Stimulated activated CD4-positive, alpha-beta T cell treated with anti-CD3 and anti-CD28 coated beads, Interleukin-15, amount 100 ng/mL, for 48 hours (primary cell): Measurements from ENCODE around the gene QPCT.
"Not testable (repeated sequence)": the region's sequence is repeated elsewhere in the genome, so short reads cannot be mapped to it uniquely, and the experiment has no call there.

Source experiments
- DNase-seq, 2 donors: peaks; one replicate each; pipeline ENCODE4 v3.0.0-alpha.2; 2020; ENCODE audit warnings: low read depth in 2 of 2

QPCT gene

DNA sequence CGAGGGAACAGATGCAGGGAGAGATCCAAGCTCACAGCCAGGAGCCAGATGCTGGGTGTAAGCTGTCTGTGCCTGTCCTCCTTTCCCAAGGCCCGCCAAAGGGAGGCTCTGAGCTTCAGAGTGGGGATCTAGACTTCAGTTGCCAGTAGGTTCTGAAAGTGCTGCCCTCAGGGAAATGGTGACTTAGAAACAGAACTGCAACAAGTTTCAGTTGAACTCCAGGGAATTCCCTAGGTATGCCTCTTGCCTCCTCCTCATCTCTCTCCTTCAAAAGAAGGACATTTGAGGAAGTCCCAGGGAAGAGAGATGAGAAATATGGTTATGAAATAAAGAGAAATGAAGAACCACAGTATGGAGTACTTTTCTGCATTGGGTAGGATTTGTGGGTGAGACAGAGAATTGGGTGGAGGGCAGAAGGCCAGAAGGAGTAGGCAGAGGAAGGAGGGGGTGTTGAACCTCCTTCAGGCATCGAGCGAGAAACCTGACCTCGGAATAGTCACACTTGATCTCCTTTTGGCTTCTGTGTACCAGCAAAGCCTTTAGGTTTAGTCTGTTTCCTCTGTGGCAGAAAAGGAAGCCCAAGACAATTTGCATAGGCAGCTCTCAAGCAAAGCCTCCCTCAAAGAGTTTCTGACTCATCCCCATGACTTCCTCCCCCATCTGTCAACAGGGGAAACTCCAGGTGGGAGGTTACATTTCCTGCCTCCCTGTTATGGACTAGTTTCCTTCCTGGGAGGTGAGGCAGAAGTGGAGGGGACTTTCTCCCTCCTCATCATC lies 45.7 kb downstream of the QPCT start:
- peak; percentile 38 to 53 for DNase-seq

DNA sequence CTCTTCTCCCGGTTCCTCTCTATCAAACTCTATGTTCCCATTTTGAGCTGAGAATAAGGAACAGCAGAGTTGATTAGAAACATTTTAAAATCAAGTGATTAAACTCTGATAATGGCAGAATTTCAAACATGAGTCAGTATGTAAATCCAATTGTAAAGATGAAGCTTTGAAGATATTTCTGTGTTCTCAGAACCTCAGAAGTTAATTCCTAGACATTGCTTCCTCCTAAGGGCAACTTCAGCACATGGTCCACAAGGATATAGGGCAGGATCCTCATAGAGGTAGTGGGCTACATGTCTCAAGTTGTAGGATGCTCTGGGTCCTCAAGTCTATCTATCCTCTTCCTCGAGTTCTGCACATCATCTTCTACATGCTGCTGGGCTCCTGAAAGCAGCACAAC lies 46.3 kb downstream of the QPCT start:
- DNase-seq, result no peak

DNA sequence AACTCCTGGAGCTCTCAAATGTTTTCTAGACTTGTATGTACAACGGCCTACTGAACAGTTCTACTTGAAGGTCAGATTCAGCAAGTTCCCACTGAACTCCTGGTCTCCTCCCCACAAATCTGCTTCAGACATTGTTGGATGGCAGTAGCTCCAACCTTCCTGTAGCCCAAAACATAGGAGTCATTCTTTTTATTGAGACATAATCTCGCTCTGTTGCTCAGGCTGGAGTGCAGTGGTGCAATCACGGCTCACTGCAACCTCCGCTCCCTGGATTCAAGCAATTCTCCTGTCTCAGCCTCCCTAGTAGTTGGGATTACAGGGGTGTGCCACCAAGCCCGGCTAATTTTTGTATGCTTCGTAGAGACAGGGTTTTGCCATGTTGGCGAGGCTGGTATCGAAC lies 47.3 kb downstream of the QPCT start:
- no peak for DNase-seq

DNA sequence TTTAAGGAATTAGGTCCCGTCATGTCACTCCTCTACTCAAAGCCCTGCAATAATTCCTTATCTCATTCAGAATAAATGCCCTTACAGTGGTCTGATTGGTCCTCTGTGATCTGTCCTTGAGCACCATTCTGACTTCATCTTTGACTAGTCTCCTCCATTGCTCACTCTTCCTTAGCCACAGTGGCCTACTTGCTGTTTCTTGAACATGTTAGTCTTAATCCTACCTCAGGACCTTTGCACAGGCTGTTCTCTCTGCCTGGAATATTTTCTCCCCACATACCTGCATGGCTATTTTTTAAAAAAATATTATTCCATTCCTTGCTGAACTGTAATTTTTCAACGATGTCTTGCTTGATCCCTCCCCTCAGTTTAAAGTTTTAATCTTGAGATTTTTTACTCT lies 48.0 kb downstream of the QPCT start:
- DNase-seq, result no peak

DNA sequence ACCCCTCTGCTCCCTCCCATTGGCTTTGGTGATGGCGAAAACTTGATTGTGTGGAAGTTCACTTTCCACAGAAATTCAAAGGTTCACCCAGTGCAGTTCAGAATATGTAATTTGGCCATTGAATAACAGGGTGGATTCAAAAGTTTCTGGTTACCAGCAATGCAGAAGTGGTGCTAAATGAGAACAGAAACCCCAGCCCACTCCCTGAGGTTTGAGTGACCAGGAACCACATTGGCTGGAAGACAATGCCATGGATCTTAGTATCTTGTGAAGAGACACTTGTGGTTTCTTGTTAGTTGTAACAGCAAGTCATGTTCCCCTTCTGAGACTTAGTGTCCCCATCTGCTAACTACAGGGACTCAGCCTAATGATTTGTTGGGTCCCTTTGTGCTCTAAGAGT lies 49.8 kb downstream of the QPCT start:
- DNase-seq, result no peak

DNA sequence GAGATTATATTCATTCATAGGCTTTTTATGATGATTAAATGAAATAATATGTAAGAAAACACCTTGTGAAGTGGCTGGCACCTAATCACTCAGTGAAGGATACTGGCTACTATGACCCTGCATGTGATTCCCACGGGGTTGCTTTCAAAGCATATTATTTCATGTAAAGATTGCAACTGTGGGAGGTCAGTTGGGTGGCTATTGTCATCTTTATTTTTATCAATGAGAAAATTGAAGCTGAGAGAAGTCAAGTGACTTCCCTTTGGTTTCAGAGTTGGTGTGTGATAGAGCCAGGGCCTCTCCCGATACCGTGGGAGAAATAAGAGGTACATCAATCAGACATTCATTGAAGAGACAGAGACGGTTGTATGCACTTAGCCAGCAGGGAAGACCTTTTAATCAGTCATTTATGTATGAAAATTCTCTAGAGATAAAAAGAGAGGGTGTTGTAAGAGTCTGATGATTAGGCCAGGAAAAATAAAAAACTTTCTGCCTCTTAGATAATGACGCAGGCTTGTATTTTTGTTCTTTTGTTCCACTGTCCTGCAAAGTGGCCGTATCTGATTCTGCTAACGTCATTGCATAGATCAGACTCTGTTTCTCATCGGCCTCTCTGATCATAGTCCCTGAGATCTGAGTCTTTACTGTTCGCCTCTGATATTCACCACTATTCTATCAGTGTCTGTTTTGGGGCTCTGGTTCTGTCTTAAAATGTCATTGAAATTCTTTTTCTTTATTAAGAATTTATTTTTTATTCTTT lies 50.5 kb downstream of the QPCT start:
- DNase-seq, result no peak

DNA sequence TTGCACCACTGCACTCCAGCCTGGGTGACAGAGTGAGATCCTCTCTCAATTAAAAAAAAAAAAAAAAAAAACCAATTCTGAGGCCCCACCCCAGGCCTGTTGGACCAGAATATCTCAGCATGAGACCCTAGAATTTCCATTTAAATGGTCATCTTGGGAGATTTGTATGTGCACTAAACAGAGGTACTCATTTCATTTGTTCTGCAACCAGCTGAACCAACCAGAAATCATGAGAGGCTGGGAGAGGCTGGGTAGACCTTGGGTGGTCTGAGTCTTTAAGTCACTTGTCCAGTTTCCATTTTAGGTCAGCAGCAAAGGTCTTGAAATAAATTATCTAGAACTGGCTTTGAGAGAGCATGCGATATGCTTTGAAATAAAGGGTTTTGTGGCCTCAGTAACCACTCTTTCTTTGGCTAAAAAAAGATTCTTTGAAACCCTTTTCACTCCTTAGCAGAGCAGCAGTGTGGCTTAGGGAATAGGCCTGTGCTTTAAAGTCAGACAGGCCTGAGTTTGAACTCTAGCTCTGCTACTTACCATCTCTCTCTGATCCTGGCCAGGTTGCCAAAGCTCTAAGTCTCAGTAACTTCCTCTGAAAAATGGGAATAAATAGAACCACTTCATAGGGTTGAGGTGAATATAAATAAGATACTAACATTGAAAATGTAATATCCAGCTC lies 52.6 kb downstream of the QPCT start:
- DNase-seq, result no peak

DNA sequence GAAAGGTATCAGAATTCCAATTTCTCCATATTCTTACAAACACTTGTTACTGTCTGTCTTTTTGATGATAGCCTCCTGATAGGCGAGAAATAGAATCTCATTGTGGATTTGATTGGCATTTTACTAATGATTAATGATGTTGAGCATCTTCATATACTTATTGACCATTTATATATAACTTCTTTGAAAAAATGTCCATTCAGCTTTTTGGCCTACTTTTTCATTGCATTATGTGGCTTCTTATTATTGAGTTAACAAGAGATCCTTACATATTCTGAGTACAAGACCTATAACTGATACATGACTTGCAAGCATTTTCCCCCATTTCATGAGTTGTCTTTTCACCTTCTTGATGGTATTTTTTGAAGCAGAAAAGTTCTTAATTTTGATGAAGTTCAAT lies 54.6 kb downstream of the QPCT start:
- DNase-seq, result no peak

DNA sequence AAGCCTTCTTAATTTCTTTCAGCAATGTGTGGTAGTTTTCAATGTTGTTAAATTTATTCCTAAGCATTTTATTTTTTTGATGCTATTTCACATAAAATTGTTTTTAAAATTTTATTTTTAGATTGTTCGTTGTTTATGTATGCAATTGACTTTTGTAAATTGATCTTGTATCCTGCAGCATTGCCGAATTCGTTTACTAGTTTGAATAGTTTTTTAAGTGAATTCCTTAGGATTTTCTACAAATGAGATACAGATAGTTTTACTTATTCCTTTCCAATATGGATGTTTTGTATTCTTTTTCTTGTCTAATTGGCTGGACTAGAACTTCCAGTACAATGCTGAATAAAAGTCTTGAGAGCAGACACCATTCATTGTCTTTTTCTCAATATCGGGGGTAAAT lies 55.6 kb downstream of the QPCT start:
- no peak for DNase-seq

DNA sequence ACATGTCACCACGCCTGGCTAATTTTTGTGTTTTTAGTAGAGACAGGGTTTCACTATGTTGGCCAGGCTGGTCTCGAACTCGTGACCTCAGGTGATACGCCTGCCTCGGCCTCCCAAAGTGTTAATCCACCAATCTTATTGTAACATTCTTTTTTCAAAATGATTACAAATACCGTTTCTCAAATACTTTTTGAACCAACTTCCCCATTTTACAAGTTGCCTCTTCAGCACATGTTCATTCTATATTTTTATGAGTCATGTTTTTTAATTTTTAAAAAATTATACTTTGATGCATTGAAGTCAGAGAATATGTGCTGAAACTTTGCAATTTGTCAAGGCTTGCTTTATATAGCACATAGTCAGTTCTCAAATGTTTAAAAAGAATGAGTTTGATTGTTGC lies 58.2 kb downstream of the QPCT start:
- DNase-seq, result no peak

DNA sequence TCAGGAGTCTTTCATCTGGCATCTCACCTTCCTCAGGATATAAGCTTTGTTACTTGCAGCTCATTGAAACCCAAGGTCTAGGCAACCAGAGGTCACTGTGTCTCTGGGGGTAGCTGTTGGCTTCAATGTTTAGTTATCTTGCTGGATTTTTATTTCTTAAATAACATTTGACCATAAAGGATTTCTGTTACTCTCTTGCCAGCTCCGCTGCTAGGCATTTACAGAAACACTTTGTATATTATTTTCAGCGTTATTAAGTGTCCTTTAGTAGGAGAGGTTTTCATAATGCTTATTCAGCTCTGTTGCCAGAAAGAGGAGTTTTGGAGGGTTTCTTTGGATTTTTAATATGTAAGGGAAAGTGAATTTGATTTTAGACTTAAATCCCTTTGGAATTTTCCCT lies 61.4 kb downstream of the QPCT start:
- no peak for DNase-seq

DNA sequence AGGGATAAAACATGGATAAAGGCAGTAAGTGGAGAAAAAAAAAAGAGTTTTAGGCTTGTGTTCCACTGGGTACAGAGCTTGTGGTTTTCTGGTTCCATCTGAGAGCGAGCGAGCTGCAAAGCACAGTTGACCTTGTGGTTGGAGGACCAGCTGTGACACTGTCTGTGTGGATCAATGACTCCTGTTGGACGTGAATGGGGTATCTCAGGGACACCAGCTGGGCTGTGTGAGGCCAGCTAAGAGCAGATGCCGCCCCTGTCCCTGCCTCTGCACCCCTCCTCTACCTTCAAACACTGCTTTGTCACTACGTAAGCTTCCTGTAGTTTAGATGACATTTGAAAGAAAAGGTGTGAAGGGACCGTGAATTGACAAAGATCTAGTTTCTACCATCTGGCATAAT lies 67.8 kb downstream of the QPCT start:
- DNase-seq, result no peak

DNA sequence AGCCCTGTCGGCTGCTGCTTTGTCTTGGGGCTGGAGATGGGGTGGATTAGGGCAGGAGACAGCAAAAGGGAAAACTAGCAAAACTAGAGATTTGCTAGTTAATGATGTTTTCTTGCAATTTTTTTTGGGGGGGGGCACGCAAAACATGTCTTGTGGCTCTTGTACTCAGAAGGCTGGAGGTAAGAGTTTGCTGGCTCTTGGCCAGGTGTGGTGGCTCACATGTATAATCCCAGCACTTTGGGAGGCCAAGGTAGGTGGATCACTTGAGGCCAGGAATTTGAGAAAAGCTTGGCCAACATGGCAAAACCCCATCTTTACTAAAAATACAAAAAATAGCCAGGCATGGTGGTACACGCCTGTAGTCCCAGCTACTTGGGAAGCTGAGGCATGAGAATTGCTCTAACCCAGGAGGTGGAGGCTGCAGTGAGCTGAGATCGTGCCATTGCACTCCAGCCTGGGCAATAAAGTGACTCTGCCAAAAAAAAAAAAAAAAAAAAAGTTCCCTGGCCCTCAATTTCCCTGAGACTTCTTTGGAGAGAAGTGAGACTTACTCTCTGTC lies 69.6 kb downstream of the QPCT start:
- DNase-seq, result not testable (repeated sequence)

DNA sequence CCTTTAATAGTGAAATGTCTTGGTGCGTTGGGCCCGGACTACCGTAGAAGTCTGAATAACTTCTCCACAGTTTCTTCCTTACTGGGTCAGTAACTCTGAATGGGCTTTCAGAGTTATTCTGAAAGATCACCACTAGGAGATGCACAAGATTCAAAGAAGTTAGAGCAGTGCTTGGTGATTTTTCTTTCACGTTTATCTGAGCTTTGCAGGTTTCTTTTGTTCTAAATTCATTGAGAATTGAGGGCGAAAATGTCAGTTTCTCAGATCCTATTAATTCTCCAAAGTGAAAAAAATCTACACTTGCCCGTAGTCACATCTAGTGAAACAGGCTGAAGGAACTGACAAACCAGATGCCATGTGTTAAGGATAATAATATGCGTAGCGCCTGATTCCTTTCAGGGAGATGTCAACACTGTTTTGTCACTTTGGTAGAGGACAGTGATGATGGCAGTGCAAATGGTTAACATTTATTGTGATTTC lies 70.1 kb downstream of the QPCT start:
- DNase-seq, result no peak

DNA sequence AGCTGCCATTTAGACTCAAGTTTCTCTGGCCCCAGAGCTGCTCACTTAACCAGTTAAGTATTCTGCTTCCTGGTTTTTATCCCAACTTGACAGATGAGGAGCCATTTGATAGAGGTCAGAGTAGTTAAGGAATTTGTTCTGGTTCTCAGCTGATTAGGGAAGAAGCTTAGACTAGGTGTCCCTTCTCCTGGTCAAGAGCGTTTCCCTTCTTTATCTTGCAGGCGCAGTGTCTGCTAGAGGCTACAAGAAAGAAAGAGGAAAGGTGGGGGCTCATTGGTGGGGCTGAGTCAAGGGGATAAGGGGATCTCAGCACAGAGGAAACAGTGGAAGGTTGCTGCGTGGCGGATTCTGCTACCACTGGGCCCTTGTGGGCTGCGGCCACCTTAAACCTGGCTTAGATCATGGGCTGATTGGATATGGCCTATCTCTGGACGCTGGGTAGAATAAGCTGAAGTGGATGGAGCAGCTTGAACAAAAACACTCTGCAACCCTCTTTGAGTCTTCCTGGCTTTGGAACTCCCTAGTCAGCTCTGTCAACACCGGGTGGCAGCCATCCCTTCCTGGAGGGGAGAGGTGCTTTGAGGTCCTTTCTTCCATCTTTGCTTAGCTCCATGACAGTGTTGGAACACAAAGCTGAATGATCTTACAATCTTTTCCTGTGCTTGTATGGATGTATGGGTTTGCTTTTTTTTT lies 70.8 kb downstream of the QPCT start:
- DNase-seq, result no peak

DNA sequence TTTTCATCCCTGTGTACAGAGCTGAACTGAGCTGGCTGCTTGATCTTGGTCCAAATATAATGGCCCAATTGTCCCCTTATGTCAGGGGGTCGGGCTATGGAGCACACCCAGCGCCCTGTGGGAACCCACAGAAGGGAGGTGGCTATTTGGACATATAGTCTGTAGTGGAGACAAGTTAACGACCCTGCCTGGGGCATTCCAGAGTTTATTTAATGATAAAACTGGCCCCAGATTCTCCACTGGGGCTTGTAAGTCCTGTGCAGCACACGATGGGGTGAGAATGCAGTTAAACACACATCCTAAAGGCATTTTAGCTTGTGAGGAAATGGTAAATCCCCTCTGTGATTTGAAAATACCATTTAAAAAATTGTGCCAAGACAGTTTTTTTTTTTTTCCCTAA lies 72.9 kb downstream of the QPCT start:
- DNase-seq, result no peak

DNA sequence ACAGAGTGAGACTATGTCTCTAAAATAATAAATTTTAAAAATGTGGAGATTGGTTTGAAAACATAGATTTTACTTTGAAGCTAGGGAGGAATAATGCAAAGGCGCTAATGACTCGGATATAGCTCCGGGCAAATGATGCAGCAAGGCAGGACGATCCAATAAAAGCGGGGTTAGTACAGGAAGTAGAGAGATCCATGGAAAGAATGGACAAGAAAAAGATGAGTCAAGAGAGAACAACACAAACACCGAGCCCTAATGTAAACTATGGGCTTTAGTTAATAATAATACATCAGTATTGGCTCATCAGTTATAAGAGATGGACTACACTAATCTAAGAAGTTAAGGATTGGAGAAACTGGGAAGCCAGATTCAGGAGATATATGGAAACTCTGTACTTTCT lies 74.5 kb downstream of the QPCT start:
- DNase-seq, result no peak

DNA sequence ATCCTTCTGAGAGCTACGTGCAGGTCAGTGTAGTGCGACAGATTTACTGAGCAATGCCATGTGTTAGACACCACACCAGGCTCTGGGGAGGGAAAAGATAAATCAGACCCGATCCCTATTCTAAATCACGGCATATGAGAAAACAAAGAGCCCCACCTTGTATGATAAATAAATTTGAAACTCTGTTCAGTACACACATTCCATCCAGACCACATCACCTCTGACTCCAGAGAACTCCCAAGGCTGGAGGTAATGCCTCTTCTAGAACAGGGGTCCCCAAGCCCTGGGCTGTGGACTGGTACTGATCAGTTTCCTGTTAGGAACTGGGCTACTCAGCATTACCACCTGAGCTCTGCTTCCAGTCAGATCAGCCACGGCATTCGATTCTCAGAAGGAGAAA lies 77.3 kb downstream of the QPCT start:
- DNase-seq, result no peak

DNA sequence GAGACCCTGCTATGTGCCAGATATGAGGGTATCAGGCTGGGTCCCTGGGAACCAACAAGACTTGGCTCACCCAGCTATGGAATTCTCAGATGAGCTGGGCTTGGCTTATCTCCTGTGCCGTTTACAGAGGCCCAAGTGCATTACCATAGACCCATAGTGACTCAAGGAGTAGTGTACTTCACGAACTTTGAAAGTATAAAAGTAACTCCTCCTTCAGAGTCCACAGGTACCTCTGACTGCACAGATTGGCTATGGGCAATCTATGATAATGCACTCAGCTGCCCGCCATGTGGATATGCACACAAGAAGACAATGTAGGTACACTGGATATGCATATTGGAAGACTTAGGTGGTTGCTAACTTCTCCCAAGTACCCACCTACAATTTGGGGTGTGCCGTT lies 78.4 kb downstream of the QPCT start:
- no peak for DNase-seq
